LNCAP (cell line): Measurements from ENCODE around the gene TBC1D2.

Experiments used
- TF ChIP-seq, protein P1 (sequence below): fragments of 450-650 bp; IDR thresholded peaks from 2 replicates; pipeline ENCODE4 v1.5.1; 2017; ENCODE audit warnings: mild to moderate bottlenecking

The TBC1D2 gene

DNA sequence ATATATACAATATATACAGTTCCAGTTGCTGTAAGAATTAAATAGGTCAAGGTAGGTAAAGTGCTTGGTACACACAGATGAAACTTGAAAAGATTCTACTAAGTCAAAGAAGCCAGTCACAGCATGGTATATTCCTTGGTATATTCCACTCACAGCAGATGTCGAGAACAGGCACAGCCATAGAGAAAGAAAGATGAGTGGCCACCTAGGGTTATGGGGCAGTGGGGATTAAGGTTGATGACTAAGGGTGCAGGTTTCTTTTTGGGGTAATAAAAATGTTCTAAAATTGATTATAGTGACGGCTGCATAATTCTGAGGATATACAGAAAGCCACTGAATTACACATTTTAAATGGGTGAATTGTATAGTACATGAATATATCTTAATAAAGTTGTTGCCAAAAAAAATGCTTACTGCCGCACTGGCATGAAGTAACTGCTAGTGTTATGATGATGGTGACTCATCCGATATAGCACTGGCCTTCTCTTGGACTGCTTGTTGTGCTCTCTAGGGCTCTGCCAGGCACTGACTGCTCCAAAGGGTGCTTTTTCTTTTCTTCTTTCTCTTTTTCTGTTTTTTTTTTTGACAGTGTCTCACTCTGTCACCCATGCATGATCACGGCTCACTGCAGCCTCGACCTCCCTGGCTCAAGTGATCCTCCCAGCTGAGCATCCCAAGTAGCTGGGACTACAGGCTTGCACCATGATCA, 23.5 kb downstream of the TBC1D2 start:
- TF ChIP-seq, protein P1, sequence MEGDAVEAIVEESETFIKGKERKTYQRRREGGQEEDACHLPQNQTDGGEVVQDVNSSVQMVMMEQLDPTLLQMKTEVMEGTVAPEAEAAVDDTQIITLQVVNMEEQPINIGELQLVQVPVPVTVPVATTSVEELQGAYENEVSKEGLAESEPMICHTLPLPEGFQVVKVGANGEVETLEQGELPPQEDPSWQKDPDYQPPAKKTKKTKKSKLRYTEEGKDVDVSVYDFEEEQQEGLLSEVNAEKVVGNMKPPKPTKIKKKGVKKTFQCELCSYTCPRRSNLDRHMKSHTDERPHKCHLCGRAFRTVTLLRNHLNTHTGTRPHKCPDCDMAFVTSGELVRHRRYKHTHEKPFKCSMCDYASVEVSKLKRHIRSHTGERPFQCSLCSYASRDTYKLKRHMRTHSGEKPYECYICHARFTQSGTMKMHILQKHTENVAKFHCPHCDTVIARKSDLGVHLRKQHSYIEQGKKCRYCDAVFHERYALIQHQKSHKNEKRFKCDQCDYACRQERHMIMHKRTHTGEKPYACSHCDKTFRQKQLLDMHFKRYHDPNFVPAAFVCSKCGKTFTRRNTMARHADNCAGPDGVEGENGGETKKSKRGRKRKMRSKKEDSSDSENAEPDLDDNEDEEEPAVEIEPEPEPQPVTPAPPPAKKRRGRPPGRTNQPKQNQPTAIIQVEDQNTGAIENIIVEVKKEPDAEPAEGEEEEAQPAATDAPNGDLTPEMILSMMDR, result no peak

DNA sequence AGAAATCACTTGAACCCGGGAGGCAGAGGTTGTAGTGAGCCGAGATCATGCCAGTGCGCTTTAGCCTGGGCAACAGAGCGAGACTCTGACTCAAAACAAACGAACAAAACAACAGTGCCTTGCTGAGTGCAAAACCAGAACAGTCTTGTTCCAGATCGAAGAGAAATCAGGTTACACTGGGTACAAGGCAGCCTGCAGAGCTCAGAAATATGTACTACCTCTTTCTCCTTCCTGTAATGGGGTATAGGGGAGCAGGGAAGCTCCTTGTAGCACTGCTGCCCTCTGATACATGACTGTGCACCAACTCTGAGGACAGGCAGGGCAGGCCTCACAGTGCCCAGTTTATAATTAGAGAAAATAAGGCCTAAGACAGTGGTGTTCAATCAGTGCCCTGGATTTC, 24.7 kb downstream of the TBC1D2 start:
- TF ChIP-seq, protein P1, result no peak

DNA sequence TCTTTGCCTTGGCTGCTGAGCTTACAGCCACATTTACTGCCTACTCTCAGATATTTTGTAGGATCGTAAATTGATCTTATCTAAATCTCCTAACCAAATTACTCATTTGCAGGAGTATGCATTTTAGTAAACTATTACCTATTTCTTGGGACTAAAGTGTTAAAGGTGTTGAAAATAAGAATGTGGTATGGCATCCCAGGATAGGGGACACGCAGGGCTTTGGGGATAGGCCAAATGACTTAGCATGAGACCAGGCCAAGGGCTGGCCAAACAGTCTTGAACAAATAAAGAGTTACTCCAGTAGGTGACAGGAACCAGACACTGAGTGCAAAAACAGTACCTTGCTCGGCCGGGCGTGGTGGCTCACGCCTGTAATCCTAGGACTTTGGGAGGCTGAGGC, 25.1 kb downstream of the TBC1D2 start:
- TF ChIP-seq, protein P1, result no peak

DNA sequence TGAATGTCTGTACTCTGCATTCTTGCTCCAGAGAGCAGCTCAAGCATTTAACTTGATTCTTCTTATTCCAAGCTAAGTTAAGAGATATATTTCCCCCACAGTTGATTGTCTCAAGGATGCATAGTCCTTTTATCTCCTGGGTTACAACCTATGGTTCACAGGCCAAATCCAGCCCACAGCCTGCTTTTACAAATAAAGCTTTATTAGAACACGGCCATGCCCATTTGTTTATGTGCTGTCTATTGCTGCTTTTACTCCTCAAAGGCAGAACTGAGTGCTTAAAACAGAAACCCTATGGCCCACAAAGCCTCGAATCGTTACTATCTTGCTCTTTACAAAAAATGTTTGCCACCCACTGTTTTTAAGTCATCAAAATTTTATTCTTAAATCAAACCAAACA, 25.8 kb downstream of the TBC1D2 start:
- TF ChIP-seq, protein P1, result no peak

DNA sequence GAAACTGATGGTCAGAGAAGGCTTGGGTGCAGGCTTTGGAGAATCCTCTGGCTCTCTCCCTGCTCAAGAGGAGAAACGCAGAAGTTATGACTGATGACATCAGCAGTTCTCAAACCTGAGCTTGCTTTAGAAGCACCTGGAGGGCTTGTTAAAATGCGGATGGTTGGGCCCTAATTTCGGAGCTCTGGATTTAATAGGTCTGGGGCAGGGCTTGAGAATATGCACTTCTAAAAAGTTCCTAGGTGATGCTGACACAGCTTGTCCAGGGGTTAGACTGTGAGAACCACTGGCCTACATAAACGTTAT, 26.4 kb downstream of the TBC1D2 start:
- TF ChIP-seq, protein P1, result no peak

DNA sequence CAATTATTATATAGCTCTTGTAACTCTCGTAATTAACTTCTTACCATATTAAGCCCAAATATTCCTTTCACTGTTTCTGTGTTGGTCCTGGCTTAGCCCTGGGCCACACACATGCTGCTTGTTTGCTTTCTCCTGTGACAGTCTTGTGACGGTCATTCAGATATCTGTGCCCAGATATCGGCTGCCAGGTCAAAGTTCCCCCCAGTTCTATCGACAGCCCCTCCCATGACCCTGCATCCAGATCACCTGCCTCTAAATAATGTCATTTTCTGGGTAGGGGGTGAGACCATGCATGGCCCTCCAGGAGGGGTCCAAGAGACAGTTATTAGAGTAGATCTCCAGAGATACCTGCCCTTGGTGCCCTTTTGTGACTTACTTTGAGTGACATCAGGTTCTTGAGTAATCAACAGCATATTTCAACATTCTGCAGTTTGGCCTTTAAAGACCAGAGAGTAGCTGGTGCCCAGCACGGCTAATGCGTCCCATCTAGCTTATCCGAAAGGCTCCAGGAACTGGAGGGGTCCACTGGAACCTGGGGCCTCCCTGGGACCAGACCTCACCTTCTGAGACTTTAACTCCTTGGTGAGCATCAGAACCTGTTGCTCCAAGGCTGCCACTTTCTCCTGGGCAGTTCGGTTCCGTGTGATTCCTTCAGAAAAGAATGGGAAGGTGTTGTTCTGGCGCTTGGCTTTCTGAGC, 26.9 kb downstream of the TBC1D2 start:
- TF ChIP-seq, protein P1, result no peak

DNA sequence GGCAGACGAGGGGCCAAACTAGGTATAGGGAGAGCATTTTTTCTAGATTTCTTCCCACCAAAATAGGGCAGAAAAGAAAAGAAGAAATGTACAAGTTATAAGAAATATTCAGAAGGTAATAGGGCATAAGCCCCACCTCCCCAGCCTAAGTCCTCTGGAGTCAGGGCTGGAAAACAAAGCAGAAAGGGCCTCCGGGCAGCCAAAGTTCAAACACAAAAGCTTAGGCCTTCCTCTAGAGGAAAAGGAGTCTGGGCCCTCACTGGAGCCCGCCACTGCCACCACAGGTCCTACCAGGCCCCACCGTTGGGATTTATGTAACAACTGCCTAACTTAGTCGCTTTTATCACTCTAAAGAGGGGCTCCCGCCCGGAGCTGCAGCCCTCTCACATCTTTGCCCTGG, 27.6 kb downstream of the TBC1D2 start:
- TF ChIP-seq, protein P1, result no peak
